H1 (cell line): ENCODE data around the gene TTC23.

Experiments used
- BCL11A ChIP-seq, 2 experiments: IDR thresholded peaks; one replicate each; pipeline ENCODE4 v1.6.1; 2011; ENCODE audit warnings: low read depth in 2 of 2, low read length in 2 of 2, mild to moderate bottlenecking in 2 of 2
- CHD2 ChIP-seq: IDR thresholded peaks from 2 replicates; pipeline ENCODE4 v1.6.1; 2012; ENCODE audit warnings: low read length, improper control_type of control experiment
- EP300 ChIP-seq, 2 experiments: IDR thresholded peaks; 1 replicate in 1 of 2; 2 replicates in 1 of 2; pipeline ENCODE4 v1.6.1; 2011 to 2012; ENCODE audit warnings: low read depth in 2 of 2, low read length in 2 of 2, mild to moderate bottlenecking in 2 of 2, borderline replicate concordance in 1 of 2, inconsistent platforms in 1 of 2, moderate library complexity in 1 of 2
- EZH2 ChIP-seq: fragments of 200-600 bp; sonication (generic); IDR thresholded peaks from 2 replicates; pipeline ENCODE4 v1.7.1; 2012; ENCODE audit warnings: low read depth, mild to moderate bottlenecking, moderate library complexity, low read length, inconsistent platforms; ENCODE audit not compliant: severe bottlenecking
- HDAC2 ChIP-seq, 2 experiments: fragments of 300-600 bp in 1 of 2; sonication (generic) in 1 of 2; IDR thresholded peaks; 2 replicates each; pipeline ENCODE4 v1.6.1; 2011 to 2012; ENCODE audit warnings: low read depth in 2 of 2, low read length in 2 of 2, mild to moderate bottlenecking in 2 of 2, moderate library complexity in 2 of 2, borderline replicate concordance in 1 of 2, inconsistent platforms in 1 of 2
- KDM1A ChIP-seq: fragments of 200-600, 300-600 bp; sonication (generic); IDR thresholded peaks from 2 replicates; pipeline ENCODE4 v1.7.1; 2016; ENCODE audit warnings: mild to moderate bottlenecking, low read length, borderline replicate concordance
- NANOG ChIP-seq: IDR thresholded peaks from 2 replicates; pipeline ENCODE4 v1.6.1; 2011; ENCODE audit warnings: low read length, low read depth, mild to moderate bottlenecking, inconsistent platforms; ENCODE audit not compliant: insufficient read depth, poor library complexity, severe bottlenecking
- POLR2A ChIP-seq, 2 experiments: IDR thresholded peaks; 1 replicate in 1 of 2; 2 replicates in 1 of 2; pipeline ENCODE4 v1.6.1; 2011; ENCODE audit warnings: low read depth in 2 of 2, low read length in 2 of 2, mild to moderate bottlenecking in 2 of 2; ENCODE audit errors: control extremely low read depth in 1 of 2
- POLR2AphosphoS5 ChIP-seq: IDR thresholded peaks from 2 replicates; pipeline ENCODE4 v1.6.1; 2011; ENCODE audit warnings: low read depth, low read length
- RBBP5 ChIP-seq: IDR thresholded peaks from 2 replicates; pipeline ENCODE4 v1.7.1; 2012; ENCODE audit warnings: low read depth, mild to moderate bottlenecking, inconsistent platforms, low read length, moderate library complexity, borderline replicate concordance
- SIN3A ChIP-seq, 2 experiments: IDR thresholded peaks in 1 of 2; conservative IDR thresholded peaks in 1 of 2; 2 replicates each; pipeline ENCODE4 v1.6.1; 2011 to 2012; ENCODE audit warnings: low read length in 2 of 2, improper control_type of control experiment in 1 of 2, low read depth in 1 of 2, mild to moderate bottlenecking in 1 of 2
- SUZ12 ChIP-seq: fragments of 200-600 bp; sonication (generic); IDR thresholded peaks from 2 replicates; pipeline ENCODE4 v1.6.1; 2012; ENCODE audit warnings: mild to moderate bottlenecking, inconsistent platforms, low read length, moderate library complexity, mixed read lengths
- TF ChIP-seq, protein P1 (sequence below), 3 experiments: IDR thresholded peaks; 1 replicate in 2 of 3; 2 replicates in 1 of 3; pipeline versions ENCODE4 v1.5.1 to v1.6.1; 2011; ENCODE audit warnings: low read length in 3 of 3, mild to moderate bottlenecking in 3 of 3, inconsistent platforms in 2 of 3, low read depth in 1 of 3, moderate library complexity in 1 of 3; ENCODE audit not compliant: insufficient read depth in 1 of 3; ENCODE audit errors: control extremely low read depth in 1 of 3
- TF ChIP-seq, protein P2 (sequence below): IDR thresholded peaks from 2 replicates; pipeline ENCODE4 v1.6.1; 2011; ENCODE audit warnings: low read length, improper control_type of control experiment

DNA sequence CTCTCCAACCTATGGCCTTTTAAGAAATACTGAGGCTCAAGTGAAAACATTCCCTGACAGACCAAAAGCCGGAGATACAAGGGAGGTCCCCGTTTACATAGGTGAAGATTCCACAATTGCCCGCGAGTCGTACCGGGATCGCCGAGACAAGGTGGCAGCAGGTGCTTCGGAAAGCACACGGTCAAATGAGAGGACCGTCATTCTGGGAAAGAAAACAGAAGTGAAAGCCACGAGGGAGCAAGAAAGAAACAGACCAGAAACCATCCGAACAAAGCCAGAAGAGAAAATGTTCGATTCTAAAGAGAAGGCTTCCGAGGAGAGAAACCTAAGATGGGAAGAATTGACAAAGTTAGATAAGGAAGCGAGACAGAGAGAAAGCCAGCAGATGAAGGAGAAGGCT, 119.7 kb downstream of the TTC23 start:
- TF ChIP-seq KDM1A (no peak), RBBP5 (no peak), POLR2AphosphoS5 (no peak), CHD2 (no peak), HDAC2 (IDR thresholded peaks at IDR 0.05; ENCODE audit: borderline replicate concordance in 1 of 2, low read depth in 2 of 2, low read length in 2 of 2) (no peak), SIN3A (conservative IDR thresholded peaks at IDR 0.05 in 1 of 2, IDR thresholded peaks at IDR 0.05 in 1 of 2; ENCODE audit: low read depth in 1 of 2, low read length in 2 of 2) (no peak), POLR2A (IDR thresholded peaks at IDR 0.05; ENCODE audit: control extremely low read depth in 1 of 2, low read depth in 2 of 2, low read length in 2 of 2) (no peak), EP300 (IDR thresholded peaks at IDR 0.05; ENCODE audit: borderline replicate concordance in 1 of 2, low read depth in 2 of 2, low read length in 2 of 2) (no peak), SUZ12 (no peak), EZH2 (no peak), NANOG (no peak), BCL11A (IDR thresholded peaks at IDR 0.05; ENCODE audit: low read depth in 2 of 2, low read length in 2 of 2) (no peak)
- TF ChIP-seq, protein P1, sequence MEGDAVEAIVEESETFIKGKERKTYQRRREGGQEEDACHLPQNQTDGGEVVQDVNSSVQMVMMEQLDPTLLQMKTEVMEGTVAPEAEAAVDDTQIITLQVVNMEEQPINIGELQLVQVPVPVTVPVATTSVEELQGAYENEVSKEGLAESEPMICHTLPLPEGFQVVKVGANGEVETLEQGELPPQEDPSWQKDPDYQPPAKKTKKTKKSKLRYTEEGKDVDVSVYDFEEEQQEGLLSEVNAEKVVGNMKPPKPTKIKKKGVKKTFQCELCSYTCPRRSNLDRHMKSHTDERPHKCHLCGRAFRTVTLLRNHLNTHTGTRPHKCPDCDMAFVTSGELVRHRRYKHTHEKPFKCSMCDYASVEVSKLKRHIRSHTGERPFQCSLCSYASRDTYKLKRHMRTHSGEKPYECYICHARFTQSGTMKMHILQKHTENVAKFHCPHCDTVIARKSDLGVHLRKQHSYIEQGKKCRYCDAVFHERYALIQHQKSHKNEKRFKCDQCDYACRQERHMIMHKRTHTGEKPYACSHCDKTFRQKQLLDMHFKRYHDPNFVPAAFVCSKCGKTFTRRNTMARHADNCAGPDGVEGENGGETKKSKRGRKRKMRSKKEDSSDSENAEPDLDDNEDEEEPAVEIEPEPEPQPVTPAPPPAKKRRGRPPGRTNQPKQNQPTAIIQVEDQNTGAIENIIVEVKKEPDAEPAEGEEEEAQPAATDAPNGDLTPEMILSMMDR (IDR thresholded peaks at IDR 0.05; ENCODE audit: control extremely low read depth in 1 of 3, insufficient read depth in 1 of 3, low read depth in 1 of 3, low read length in 3 of 3) = no peak
- TF ChIP-seq, protein P2, sequence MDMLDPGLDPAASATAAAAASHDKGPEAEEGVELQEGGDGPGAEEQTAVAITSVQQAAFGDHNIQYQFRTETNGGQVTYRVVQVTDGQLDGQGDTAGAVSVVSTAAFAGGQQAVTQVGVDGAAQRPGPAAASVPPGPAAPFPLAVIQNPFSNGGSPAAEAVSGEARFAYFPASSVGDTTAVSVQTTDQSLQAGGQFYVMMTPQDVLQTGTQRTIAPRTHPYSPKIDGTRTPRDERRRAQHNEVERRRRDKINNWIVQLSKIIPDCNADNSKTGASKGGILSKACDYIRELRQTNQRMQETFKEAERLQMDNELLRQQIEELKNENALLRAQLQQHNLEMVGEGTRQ = no peak
